Hematopoietic multipotent progenitor cell (in vitro differentiated cells): ENCODE measurements around the gene FTL. TPM values are rescaled to one million over a fixed set of nuclear protein-coding genes. Genes with fewer than 3 reads are reported as not detected.

Source experiments
- DNase-seq, 3 donors: peaks; one replicate each; pipeline ENCODE4 v3.0.0-alpha.2; 2011 to 2015; ENCODE audit warnings: low read depth in 2 of 3, low spot score in 2 of 3
- total RNA-seq: library from RNA; depleted of rRNA; stranded (reverse); fragments of >200 nt; gene quantifications from one replicate; pipeline ENCODE4 v1.2.3, GENCODE V29; 2012

The FTL gene
- total RNA-seq, 1 donor, result 1,014 TPM

DNA sequence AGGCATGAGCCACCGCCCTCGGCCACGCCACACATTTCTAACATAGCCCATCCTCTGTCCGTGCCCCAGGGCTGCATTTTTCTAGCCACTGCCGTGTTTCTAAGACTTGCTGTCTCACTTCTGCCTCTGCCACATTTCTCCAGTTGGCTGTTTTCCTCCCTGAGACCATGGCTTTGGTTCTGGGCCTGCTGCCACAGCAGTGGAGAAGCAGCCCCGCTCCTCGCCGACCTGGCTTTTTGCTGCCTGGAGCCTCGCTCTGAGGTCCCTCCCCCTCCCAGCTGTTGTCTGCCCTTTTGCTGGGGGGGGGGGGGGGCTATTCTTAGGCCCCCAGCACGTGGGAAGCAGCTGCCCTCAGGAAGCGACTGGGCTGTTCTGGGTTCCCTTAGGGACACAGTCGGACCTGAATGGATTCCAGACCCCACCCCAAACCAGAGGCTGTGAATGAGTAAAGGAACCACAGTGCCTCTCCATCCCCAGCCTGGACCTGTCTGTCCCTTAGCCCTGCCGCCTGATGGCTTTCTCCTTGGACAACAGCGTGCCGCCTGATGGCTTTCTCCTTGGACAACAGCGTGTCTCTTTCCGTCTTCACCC, 24.7 kb downstream of the FTL start:
- no peak for DNase-seq

- no peak for DNase-seq
Observed at GRCh38 chr19:48990400-48990799, 25.3 kb downstream of the FTL start.

GRCh38 chr19:48991011-48991609, 26.0 kb downstream of the FTL start:
- no peak for DNase-seq

DNA sequence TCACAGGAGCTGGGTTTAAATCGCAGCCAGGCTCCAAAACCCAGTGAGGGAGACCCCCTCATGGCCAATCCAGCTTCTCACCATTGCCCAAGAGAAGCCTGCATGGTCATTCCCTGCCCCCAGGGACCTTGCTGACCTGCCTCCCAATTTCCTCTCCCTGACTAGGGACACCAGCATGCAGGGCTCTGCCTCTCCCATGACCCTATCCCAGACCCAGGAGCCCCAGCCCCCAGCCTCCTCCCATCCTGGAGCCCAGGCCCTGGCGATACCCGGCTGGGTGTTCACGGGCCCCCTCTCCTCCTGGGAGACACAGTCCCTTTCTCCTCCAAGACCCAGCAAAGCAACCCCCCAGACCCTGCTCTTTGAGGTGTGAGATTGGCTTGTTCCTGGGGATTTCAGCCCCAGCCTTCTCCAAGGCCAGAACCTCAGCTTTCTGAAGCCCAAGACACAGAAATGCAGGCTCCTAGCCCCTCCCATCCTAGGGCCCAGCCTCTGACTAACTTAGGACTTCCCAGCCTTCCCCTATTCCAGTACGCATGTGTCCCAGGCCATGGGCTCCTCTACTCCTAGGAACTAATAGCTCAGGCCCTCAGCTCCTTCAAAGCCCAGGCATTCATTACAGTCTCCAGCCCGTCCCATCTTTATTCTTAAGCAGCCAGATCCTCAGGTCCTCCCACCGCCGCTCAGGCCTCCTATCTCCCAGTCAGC, 26.9 kb downstream of the FTL start:
- no peak for DNase-seq

DNA sequence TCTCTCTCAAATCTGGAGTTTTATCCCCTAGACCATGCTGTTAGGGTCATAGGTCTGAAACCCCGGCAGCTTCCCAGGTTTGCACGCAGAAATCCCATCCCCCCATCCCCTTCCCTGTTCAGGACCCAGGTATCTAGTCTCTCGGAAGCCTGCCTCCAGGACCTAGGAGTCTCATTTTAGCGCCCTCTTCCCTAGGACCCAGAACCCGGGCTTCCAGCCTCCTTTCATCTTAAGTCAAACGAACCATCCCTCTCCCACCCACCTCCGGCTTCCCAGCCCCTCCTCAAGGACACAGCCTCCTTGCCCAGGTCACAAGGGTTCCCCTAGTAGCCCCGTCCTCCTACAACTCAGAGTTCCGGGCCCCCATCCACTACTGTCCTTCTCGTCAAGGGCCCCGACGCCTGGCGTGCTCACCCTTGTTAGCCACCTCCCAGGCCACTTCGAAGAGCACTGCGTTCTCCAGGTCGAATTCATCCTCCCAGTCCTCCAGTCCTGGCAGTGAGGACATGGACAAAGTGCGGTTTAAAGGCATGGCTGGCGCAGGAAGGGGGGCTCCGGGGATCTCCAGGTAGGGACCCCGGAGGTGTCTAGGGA, 27.6 kb downstream of the FTL start:
- no peak for DNase-seq

DNA sequence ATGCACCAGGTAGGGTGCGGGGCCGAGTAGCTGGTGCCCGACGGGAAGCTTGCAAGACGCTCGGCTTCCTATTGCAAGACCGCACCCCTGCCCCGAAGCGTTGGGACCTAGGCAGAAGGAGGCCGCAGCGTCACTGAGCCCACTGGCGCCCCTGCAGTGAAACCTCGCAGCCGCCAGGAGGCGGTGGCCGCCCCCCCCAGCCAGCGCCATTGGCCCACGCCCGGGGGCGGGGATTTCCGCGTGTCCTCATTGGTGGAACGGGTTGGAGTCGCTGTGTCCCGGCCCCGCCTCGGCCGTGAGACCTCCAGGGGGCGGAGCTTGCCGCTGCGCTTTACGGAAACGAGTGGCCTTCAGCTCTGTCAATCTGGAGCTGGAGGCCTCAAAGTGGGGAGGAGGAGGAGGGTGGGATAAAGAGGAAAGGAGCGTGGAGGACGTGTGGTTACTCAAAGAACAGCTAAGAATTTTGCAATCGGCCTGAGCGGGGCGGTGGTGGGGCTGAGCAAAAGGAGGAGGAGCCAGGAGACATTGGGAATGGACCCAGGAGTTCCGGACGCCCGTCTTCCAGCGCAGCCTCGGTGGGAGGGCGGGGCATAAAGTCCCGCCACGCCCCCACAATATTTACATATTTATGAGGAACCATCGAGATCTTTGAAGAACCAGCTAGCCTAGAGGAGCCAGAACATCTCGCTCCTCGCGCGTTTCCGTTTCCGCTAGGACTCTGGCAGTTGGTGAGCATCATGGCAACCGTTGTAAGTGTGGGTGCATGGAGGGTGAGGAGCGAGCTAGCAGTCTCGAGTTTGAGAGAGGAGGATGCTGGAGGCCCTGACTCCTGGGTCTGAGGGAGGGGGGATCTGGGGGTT, 28.3 kb downstream of the FTL start, which contains the start of the genes GYS1 and RUVBL2:
GYS1 (minus strand) TSS at position 135 of the 860 bp plus-strand sequence. CDS start 197 bp downstream, outside the sequence.
RUVBL2 (plus strand) TSS at position 713 of the 860 bp plus-strand sequence; CDS start at position 738, 25 bp downstream.
- DNase-seq, result peak; percentile 96 to 100 (median 100)

- no peak for DNase-seq
Observed at GRCh38 chr19:48994035-48994386, 28.9 kb downstream of the FTL start.

GRCh38 chr19:48997972-48998371, 32.9 kb downstream of the FTL start:
- peak in 2 of 3 donors; percentile 52 to 66 for DNase-seq

DNA sequence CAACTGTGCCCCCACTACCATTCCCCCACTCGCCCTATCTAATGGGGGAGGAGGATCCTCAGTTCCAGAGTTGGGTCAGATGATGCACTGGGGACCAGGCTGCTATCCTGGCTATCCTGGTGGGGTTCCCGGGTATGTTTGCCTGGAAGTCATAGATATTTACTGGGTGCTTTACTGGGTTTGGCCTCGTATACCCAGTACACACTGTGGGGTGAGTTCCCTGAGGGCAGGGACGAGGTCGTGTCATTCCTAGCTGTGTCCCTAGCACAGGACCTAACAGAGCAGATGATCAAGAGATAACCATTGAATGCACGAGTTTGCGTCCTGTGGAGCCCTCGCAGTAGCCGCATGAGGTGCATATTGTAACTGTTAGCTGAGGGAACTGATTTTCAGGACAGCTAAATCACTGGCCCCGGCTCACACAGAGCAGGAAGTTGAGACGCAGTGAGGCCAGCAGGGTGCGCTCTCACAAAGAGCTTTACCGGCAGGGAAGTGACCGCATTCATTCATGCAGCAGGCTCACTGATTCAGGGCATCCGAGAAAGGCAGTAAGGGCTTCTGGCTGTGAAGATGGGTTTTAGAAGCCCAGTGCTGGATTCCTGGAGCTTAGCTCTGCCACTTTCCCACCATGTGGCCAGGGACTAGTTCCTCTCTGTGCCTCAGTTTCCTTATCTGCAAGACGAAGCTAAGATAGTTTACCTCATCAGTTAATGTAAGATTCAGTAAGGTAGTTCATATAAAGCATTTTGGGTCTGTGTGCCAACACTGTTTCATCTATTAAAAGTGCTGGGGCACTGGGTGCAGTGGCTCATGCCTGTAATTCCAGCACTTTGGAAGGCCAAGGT, 34.6 kb downstream of the FTL start:
- DNase-seq, result peak; percentile 30 to 75 (median 50)

DNA sequence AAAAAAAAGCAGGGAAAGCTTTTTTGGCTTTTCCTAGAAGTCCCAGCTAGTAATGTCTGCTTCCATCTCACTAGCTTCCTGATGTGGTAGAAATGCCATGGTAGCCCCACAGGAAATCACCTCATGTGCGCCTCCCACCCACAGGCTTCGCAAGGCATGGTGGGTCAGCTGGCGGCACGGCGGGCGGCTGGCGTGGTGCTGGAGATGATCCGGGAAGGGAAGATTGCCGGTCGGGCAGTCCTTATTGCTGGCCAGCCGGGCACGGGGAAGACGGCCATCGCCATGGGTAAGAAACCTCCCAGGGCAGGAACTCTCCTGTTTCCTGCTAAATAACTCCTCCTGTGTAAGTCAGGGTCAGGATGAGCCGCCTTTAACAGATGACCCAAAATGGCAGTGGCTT, 39.0 kb downstream of the FTL start:
- DNase-seq, result no peak

- DNase-seq, result no peak
Observed at GRCh38 chr19:49004964-49005614, 40.0 kb downstream of the FTL start.

DNA sequence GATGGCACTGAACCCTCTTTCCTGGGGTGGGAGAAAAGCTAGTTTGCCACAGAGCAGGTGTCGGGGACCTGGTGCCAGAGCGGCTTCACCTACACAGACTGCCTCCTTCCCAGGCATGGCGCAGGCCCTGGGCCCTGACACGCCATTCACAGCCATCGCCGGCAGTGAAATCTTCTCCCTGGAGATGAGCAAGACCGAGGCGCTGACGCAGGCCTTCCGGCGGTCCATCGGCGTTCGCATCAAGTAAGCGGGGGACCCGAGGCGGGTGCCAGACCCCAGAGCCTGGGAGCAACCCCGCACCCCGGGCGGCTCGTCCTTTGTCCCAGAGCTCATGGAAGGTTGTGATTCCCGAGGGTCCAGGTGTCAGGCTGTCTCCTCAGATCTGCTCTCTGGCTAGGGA, 41.8 kb downstream of the FTL start:
- DNase-seq, result no peak

- DNase-seq, result no peak
Observed at GRCh38 chr19:49009828-49010227, 44.7 kb downstream of the FTL start.

GRCh38 chr19:49010453-49010852, 45.3 kb downstream of the FTL start:
- DNase-seq, result no peak

- no peak for DNase-seq
Observed at GRCh38 chr19:49011194-49011593, 46.1 kb downstream of the FTL start.

- no peak for DNase-seq
Observed at GRCh38 chr19:49014123-49014869, 49.2 kb downstream of the FTL start.

DNA sequence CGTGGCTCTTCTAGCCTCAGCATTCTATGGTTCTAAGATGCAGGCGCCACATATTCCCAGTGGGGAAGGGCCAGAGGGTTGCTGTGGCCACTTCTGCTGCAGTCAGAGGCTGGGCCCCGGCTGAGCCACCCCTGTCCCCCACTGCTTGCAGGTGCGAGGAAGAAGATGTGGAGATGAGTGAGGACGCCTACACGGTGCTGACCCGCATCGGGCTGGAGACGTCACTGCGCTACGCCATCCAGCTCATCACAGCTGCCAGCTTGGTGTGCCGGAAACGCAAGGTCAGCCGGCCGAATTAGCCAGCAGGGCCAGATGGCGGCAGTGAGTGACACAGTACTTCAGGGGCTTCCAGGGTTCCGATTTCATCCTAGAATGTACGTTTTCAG, 49.8 kb downstream of the FTL start:
- DNase-seq, result no peak

DNA sequence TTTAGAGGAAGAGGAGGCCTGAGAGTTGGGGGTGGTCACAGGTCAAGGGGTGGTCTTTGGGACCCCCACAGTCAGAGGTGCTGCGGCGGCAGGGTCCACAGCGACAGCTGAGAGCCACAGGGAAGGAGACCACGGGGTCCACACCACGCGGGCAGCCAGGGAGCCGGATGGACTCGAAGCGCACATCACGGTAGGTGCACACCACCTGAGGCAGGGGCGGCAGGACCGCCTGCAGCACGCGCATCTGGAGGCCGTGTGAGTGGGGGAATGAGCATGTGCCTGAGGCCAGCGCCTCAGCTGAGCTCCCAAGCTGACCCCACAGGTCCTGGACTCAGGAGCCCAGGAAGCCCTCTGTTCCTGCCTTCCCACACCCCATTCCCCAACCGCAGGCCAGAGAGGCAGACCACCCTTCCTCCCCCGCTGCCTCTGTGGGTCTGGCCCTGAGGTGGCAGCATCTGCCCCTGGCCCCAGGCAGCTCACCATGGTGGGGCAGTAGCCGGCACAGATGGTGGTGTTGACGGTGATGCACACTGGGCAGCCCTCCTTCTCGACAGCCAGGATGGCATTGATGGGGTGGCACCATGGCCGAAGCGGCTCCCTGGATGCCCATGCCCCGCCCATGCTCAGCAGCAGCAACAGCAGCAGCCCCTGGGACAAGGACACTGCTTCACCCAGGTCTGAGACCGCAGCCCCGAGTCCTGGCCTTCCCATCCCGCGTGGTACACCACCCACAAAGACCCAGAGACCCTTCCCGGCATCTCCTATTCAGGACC, 51.1 kb downstream of the FTL start:
- DNase-seq, result no peak
